Kidney epithelial cell (primary cell): ENCODE measurements around the gene SUPT3H. TPM values are rescaled to one million over a fixed set of nuclear protein-coding genes. Genes with fewer than 3 reads are reported as not detected.

Source experiments
- DNase-seq: peaks from one replicate; pipeline ENCODE4 v3.0.0-alpha.2; 2010; ENCODE audit warnings: low read depth
- H3K27me3 ChIP-seq: 2 replicates; pipeline ENCODE4 v1.6.0; 2011; ENCODE audit warnings: low read length; ENCODE audit not compliant: control insufficient read depth, insufficient read depth
- H3K36me3 ChIP-seq: 2 replicates; pipeline ENCODE4 v1.5.1; 2011; ENCODE audit warnings: low read length; ENCODE audit not compliant: control insufficient read depth, insufficient read depth
- H3K4me3 ChIP-seq: 2 replicates; pipeline ENCODE4 v1.5.1; 2011; ENCODE audit warnings: low read depth, mild to moderate bottlenecking, control low read depth, low read length
- total RNA-seq: library from RNA; depleted of rRNA; stranded (reverse); fragments of >200 nt; gene quantifications from 2 replicates; pipeline ENCODE4 v1.2.3, GENCODE V29; 2015
- TF ChIP-seq, protein P1 (sequence below): IDR thresholded peaks from 2 replicates; pipeline ENCODE4 v1.5.1; 2011; ENCODE audit warnings: mild to moderate bottlenecking, moderate library complexity, low read length, control low read depth, inconsistent platforms; ENCODE audit not compliant: insufficient read depth, poor library complexity, severe bottlenecking

Gene SUPT3H
- total RNA-seq, 1 donor from 2014 or later = 18.3 TPM

DNA sequence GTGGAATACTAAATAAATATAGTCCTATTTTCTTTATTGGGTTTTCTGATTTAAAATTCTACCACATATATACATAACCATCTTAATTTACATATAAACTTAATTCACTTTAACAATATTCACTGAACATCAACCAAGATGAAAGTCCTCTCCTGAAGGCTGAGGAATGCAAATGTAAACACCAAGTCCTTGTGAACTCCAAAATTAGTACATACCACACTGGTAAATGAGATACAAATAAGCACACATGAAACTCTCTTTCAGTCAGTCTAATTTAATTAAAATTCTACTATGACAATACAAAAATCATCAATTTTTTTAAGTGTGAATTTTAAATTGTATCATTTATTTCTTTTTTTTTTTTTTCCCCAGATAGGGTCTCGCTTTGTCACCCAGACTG, 254.7 kb downstream of the SUPT3H start:
- TF ChIP-seq, protein P1, sequence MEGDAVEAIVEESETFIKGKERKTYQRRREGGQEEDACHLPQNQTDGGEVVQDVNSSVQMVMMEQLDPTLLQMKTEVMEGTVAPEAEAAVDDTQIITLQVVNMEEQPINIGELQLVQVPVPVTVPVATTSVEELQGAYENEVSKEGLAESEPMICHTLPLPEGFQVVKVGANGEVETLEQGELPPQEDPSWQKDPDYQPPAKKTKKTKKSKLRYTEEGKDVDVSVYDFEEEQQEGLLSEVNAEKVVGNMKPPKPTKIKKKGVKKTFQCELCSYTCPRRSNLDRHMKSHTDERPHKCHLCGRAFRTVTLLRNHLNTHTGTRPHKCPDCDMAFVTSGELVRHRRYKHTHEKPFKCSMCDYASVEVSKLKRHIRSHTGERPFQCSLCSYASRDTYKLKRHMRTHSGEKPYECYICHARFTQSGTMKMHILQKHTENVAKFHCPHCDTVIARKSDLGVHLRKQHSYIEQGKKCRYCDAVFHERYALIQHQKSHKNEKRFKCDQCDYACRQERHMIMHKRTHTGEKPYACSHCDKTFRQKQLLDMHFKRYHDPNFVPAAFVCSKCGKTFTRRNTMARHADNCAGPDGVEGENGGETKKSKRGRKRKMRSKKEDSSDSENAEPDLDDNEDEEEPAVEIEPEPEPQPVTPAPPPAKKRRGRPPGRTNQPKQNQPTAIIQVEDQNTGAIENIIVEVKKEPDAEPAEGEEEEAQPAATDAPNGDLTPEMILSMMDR = no peak
- Histone ChIP-seq H3K36me3 (no peaks in the 10 kb centered on the region), H3K27me3 (no peaks in the 10 kb centered on the region), H3K4me3 (no peak overlapping the region)
- DNase-seq = no peak

DNA sequence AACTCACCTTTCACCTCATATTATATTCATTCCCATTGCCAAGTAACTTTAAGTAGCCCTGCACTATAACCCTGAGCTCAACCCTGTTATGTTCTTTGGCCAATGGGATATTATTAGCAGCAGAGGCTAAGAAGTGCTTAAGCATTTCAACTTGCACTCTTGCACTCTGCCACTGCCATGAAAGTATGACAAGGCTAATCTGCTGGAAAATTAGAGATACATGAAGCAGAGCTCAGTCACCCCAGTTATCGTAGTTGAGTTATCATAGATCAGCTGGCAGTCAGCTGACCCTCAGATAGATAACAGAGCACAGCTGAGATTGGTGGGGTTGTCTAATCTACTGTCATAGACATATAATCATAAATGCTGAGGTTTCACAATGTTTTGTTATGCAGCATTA, 259.0 kb downstream of the SUPT3H start:
- TF ChIP-seq, protein P1 = no peak
- no peaks in the 10 kb centered on the region for H3K36me3 ChIP-seq
- DNase-seq = no peak
- no peaks in the 10 kb centered on the region for H3K27me3 ChIP-seq
- H3K4me3 ChIP-seq = no peak overlapping the region

DNA sequence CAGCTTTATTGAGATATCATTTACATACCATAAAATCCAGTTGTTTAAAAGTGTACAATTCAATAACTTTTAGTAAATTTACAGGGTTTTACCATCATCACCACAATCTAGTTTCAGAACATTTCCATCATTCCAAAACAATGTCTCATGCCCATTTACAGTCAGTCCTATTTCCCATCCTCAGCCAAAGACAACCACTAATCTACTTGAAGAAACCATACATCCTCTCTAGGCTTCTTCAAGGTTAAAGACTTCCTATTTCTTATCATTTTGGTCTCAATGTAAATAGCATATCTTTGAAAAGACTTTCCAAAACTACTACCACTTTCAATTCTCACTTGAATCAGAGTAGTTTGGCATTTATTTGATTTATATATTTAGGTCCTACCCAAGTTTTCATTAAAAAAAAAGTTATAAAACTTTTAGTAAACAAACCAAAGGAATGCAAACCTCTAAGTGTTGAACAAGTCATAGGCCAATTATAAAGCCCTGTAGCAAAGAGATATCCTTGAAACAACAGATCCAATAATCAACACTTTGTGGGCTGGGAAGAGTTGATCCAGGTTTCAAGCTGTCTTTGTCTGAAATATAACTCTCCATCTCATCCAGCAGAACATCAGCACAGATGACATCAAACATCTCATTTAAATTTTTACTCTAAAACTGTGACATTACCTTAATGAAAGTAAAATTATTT, 260.9 kb downstream of the SUPT3H start:
- peak; percentile 28 for DNase-seq
- Histone ChIP-seq H3K4me3 (no peak overlapping the region), H3K36me3 (no peaks in the 10 kb centered on the region), H3K27me3 (no peaks in the 10 kb centered on the region)
- TF ChIP-seq, protein P1 = no peak

DNA sequence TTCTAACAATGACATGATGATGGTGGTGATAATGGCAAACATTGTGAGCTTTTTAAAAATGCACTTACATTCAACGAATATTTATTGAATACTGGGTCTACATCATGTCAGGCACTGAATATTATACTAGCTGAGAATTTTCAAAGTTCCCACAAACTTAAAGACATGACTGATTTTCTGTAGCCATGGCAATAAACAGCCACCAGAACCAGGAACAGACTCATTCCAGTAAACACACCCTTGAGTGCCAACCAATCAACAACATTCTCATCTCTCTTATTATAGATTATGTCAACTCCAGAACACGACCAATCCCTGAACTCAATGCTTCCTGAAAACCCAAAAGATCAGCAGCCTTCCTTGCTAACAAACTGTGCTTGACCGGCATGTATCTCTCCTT, 262.0 kb downstream of the SUPT3H start:
- Histone ChIP-seq H3K36me3 (no peaks in the 10 kb centered on the region), H3K4me3 (no peak overlapping the region), H3K27me3 (no peaks in the 10 kb centered on the region)
- TF ChIP-seq, protein P1 = no peak
- DNase-seq = peak; percentile 4

DNA sequence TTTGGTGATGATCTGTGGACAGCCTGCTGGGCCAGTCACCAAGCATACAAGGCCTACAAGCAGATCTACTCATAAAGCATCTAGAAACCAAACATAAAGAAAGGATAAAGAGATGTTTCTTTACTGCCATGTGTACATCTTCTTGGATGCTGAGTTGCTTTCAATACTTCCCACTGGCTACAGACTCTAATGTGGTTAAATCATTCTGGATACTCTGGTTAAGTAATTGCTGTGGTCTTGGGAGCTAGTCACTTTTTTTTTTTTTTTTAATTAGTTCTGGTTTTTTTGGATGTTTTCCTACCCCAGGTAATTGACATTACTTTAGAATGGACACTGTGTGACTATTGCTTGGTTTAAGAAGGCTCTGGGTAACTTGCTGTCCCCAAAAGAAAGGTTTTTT, 265.0 kb downstream of the SUPT3H start:
- no peak for DNase-seq
- TF ChIP-seq, protein P1 = no peak
- H3K36me3 ChIP-seq = no peaks in the 10 kb centered on the region
- no peak overlapping the region for H3K4me3 ChIP-seq
- no peaks in the 10 kb centered on the region for H3K27me3 ChIP-seq

DNA sequence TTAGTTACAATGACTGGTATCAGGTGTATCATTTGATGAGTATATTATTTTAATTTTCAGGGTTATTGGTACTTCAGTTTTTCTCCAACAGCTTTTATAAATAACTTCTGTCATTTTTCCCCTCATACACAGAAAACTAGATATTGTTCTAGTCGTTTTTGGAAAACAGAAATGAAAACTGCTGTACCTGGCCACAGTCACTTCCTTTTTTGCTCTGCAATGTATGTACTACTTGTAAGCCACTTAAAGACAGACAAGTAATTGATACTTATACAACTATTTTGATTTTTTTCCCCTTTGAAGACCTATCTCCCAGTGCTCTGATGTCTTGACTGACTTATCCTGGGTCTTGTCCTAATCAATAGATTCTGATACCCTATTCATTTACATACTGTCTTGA, 268.2 kb downstream of the SUPT3H start:
- DNase-seq = no peak
- TF ChIP-seq, protein P1 = no peak
- H3K36me3 ChIP-seq = no peaks in the 10 kb centered on the region
- H3K4me3 ChIP-seq = no peak overlapping the region
- no peaks in the 10 kb centered on the region for H3K27me3 ChIP-seq
